ENCODE data around the gene RANBP9.
A peak's percentile ranks its signal among the peaks of the same experiment; 100 is the strongest.

The RANBP9 gene

DNA sequence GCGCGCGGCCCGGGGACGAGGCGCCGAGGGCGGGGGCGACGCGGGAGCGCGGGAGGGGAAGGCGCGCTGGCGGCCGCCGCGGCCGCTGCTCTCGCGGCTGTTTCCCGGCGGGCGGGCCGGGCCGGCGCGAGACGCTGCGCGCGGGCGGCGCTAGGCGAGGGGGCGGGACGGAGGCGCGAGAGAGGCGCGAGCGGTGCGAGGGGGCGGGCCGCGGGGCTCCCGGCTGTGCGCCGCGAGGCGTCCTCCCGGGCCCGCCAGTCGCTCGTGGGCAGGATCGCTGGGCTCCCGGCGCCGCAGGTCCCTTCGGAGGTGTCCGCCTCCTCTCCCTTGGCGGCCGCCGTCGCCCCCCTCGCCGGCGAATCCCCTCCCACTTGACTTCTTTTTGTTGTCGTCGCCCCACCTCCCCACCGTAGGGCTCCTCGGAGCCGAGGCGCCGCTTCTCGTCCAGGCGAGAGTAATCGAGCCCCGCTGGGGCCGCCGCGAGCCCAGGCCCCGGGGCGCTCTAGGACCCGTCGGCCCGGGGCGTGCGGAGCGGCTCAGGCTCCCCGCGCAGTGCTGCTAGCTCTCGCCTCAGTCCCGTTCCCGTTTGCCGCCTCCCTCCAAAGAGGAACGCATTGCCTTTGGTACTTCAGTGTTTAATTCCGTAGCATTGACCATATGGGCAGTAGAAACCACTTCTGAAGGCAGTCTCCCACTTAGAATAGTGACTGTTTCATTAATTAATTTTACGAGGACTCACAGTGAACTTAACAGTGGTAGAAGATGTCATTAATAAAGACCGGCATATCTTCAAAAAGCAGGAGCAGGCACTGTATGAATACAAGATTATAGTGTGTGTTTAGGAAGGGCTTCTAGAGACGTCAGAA, at the start of gene RANBP9:
RANBP9 (minus strand) TSS at position 103 of the 866 bp plus-strand sequence. CDS start 330 bp downstream, outside the sequence.
- peak; percentile 85 for DNase-seq

- no peak for DNase-seq
Measured at GRCh38 chr6:13760307-13761304, 49.0 kb upstream of the RANBP9 start.

- no peak for DNase-seq
Measured at GRCh38 chr6:13759025-13759424, 47.4 kb upstream of the RANBP9 start.

DNA sequence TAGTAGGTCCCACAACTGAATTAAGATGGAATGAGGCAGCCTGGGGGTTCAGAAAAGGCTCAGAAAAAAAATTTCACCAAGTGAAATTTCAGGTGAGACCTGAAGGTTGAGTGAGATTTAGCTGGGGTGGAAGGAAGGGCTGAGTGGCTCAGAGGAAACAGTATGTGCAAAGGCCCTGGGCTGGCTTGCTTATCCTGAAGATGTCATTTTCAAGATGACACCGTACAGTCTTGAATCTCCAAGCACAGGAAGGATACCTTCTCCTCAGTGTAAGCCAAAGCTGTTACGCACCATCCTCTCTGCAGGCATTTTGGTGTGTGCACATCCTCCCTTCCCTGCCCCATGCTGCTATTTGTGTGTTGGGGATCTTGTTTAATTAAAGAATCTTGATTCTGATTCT, 43.0 kb upstream of the RANBP9 start:
- no peak for DNase-seq

- no peak for DNase-seq
Measured at GRCh38 chr6:13743736-13744127, 32.1 kb upstream of the RANBP9 start.

GRCh38 chr6:13742961-13743735, 31.5 kb upstream of the RANBP9 start:
- no peak for DNase-seq

DNA sequence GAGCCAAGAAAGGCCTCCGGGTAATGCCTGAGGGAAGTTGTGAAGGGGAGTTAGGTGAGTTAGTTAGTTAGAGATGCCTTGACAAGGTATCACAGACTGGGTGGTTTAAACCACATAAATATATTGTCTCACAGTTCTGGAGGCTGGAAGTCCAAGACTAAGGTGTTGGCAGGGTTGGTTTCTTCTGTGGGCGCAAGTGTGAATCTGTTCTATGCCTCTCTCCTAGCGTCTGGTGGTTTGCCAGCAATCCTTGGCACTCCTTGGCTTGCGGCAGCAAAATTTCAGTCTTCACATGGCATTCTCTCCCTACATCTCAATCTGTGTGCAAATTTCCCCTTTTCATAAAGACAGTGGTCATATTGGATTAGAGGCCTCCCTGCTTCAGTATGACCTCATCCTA, 29.7 kb upstream of the RANBP9 start:
- peak; percentile 0 for DNase-seq

- no peak for DNase-seq
Measured at GRCh38 chr6:13735031-13735430, 23.4 kb upstream of the RANBP9 start.

- peak; percentile 61 for DNase-seq
Measured at GRCh38 chr6:13733178-13733887, 21.7 kb upstream of the RANBP9 start.

DNA sequence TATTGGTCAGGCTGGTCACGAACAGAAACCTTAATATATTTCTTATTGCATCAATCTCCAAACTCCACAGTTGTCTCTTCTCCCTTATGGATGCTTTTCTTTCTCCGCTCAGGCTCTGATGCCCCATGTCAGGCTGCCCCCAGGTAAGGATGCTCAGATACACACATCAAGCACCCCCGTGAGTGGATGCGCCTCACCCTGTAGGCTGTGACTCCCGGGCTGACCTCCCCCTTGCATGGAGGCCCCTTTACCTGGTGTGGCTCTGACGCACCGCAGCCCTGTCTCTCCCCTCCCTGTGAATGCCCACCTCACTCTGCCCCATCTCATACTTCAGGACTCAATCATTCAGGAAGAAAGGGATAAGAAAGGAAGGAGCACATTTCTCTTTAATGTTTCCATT, 19.1 kb upstream of the RANBP9 start:
- DNase-seq: no peak

- no peak for DNase-seq
Measured at GRCh38 chr6:13729891-13730290, 18.3 kb upstream of the RANBP9 start.

GRCh38 chr6:13725570-13725969, 13.9 kb upstream of the RANBP9 start:
- DNase-seq: no peak

DNA sequence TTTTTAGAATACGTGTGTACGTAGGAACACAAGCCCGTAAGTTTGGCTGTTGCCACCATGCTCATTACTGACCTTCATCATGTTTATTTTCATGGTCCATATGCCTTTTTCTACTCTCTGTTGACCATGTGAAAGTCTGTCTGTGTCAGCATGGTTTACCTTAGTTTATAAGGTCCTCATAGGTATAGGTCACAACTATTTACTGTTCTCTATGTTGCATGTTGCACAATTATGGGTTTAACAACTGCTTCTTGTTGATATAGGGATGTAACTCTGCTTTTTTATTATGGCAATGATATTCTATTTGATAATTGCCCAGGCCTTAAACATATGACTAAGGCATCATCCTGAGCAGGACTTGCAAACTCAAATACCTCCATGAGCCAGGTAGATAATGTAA, 13.4 kb upstream of the RANBP9 start:
- DNase-seq: no peak

DNA sequence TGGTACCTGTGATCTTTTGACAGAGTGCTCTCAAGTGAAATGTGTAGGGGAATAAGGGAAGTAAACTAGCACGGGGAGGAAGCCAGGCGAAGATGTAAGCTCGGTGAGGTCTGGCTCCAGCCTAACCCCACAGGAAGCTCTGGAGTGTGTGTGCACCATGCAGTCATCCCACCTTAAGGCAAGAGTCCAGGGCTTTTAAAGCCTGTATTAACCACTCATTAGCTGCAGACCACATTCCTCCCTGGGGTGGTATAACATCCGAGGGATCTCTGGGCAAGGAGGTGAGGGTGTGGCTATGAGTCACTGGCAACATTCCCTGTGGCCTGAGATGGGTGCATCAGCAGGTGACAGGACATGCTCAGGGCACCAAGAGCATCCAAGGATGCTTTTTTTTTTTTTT, 12.5 kb upstream of the RANBP9 start:
- no peak for DNase-seq

- DNase-seq: no peak
Measured at GRCh38 chr6:13722880-13723279, 11.2 kb upstream of the RANBP9 start.

DNA sequence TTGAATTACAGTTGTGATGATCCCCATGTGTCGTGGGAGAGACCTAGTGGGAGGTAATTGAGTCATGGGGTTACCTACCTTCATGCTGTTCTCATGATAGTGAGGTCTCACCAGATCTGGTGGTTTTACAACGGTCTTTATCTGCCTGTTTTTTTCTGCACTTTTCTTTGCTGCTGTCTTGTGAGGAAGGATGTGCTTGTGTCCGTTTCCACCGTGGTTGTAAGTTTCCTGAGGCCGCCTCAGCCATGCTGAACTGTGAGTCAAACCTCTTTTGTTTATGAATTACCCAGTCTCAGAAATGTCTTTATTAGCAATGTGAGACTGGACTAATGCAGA, 6.5 kb upstream of the RANBP9 start:
- no peak for DNase-seq

DNA sequence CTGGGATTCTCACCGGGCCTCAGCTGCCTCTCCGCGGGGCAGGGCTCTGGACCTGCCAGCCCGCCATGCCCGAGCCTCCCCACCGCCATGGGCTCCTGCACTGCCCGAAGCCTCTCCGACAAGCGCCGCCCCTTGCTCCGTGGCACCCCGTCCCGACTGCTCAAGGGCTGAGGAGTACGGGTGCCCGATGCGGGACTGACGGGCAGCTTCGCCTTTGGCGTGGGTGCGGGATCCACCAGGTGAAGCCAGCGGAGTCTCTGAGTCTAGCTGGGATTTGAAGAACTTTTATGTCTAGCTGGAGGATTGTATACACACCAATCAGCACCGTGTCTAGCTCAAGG, 5.3 kb upstream of the RANBP9 start:
- no peak for DNase-seq

GRCh38 chr6:13716225-13716954, 4.8 kb upstream of the RANBP9 start:
- DNase-seq: no peak

- DNase-seq: no peak
Measured at GRCh38 chr6:13715444-13715883, 3.8 kb upstream of the RANBP9 start.

GRCh38 chr6:13712599-13712898, 914 bp upstream of the RANBP9 start:
- DNase-seq: no peak

DNA sequence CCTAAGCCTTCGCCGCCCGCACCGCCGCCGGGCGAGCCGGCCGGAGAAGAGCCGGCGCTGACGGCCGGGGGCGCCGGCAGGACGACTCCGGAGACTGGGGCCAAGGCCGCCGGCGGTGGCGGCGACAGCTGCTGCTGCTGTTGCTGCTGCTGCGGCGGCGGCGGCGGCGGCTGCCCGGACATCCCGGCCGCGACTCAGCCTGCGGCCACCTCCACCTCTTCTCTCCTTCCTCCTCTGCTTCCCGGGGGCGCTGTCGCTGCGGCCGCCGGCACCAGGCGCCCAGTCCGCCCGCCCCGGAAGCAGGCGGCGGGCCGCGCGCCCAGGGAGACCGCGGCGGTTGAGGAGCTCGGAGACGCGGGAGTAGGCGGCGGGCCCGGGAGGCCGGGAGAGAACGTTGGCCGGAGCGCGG, 307 bp downstream of the RANBP9 start:
- peak; percentile 37 for DNase-seq
